CD4-positive, alpha-beta memory T cell (primary cell): ENCODE results near the gene CDRT4. TPM values are rescaled to one million over a fixed set of nuclear protein-coding genes. Genes with fewer than 3 reads are reported as not detected.

Experiments
- CTCF ChIA-PET: fragments of 350-600 bp; sonication (Branson Sonifier 250); formaldehyde crosslinking; loops from one replicate; lab custom pipeline; 2021; ENCODE audit warnings: inconsistent platforms; ENCODE audit not compliant: partially characterized antibody; lab: Charles Lee
- POLR2A ChIA-PET: fragments of 350-600 bp; sonication (Branson Sonifier 250); formaldehyde crosslinking; loops from one replicate; lab custom pipeline; 2021; ENCODE audit not compliant: partially characterized antibody; lab: Charles Lee
- DNase-seq, 5 donors: peaks; one replicate each; pipeline versions ENCODE4 v3.0.0 to v3.0.0-alpha.2; 2020 to 2022; ENCODE audit warnings: mixed read lengths in 1 of 5
- H3K27ac ChIP-seq: one replicate; pipeline ENCODE4 v1.7.0; 2013; ENCODE audit warnings: low read depth, low read length
- H3K27me3 ChIP-seq: 2 replicates; pipeline ENCODE4 v1.7.0; 2013; ENCODE audit warnings: mild to moderate bottlenecking, low read length, moderate library complexity; ENCODE audit not compliant: insufficient read depth
- H3K36me3 ChIP-seq: 2 replicates; pipeline ENCODE4 v1.7.0; 2013; ENCODE audit warnings: mild to moderate bottlenecking, low read length, moderate library complexity; ENCODE audit not compliant: insufficient read depth
- H3K4me1 ChIP-seq: 2 replicates; pipeline ENCODE4 v1.7.0; 2013; ENCODE audit warnings: mild to moderate bottlenecking, low read length, moderate library complexity; ENCODE audit not compliant: insufficient read depth
- H3K4me3 ChIP-seq, 2 donors: one replicate each; pipeline ENCODE4 v1.7.0; 2013; ENCODE audit warnings: low read length in 2 of 2, mild to moderate bottlenecking in 1 of 2
- H3K9me3 ChIP-seq, 2 donors: one replicate each; pipeline ENCODE4 v1.7.0; 2013; ENCODE audit warnings: low read length in 2 of 2, control low read depth in 1 of 2; ENCODE audit not compliant: control insufficient read depth in 1 of 2
- H3K27ac Mint-ChIP-seq, 7 donors: one replicate each; pipeline ENCODE4 v1.8.0; 2020 to 2021; ENCODE audit warnings: mixed read lengths in 7 of 7, mild to moderate bottlenecking in 6 of 7, inconsistent platforms in 3 of 7, moderate library complexity in 3 of 7
- H3K27me3 Mint-ChIP-seq, 2 donors: one replicate each; pipeline ENCODE4 v1.8.0; 2020 to 2021; ENCODE audit warnings: mixed read lengths in 2 of 2
- H3K36me3 Mint-ChIP-seq, 2 donors: one replicate each; pipeline ENCODE4 v1.8.0; 2020 to 2021; ENCODE audit warnings: mixed read lengths in 2 of 2, inconsistent platforms in 1 of 2, mild to moderate bottlenecking in 1 of 2
- H3K4me1 Mint-ChIP-seq, 4 donors: one replicate each; pipeline ENCODE4 v1.8.0; 2020 to 2021; ENCODE audit warnings: mixed read lengths in 4 of 4, mild to moderate bottlenecking in 1 of 4
- H3K4me3 Mint-ChIP-seq, 8 donors: one replicate each; pipeline ENCODE4 v1.8.0; 2020 to 2021; ENCODE audit warnings: mixed read lengths in 8 of 8, mild to moderate bottlenecking in 7 of 8, moderate library complexity in 6 of 8, inconsistent platforms in 3 of 8
- H3K9me3 Mint-ChIP-seq, 8 donors: one replicate each; pipeline ENCODE4 v1.8.0; 2020 to 2021; ENCODE audit warnings: mixed read lengths in 8 of 8, mild to moderate bottlenecking in 5 of 8, inconsistent platforms in 3 of 8, moderate library complexity in 1 of 8
- intact Hi-C: fragments of 100-400 bp; cut with micrococcal nuclease; formaldehyde crosslinking; loops from one replicate; pipeline ENCODE4 v1.15.1; 2023
- polyA plus RNA-seq, 2 donors: library from polyadenylated mRNA; unstranded; fragments of 300-500 nt; fragmentation: Illumina TruSeq; gene quantifications; one replicate each; pipeline ENCODE4 v1.2.3, GENCODE V29; 2021
- total RNA-seq, 2 experiments: library from RNA; stranded (reverse); gene quantifications; one replicate each; pipeline ENCODE4 v1.2.3, GENCODE V29; 2021

Gene CDRT4
- total and polyA plus RNA-seq, 4 experiments from 2014 or later = 1.9 to 17.3 (median 5.8) TPM

DNA sequence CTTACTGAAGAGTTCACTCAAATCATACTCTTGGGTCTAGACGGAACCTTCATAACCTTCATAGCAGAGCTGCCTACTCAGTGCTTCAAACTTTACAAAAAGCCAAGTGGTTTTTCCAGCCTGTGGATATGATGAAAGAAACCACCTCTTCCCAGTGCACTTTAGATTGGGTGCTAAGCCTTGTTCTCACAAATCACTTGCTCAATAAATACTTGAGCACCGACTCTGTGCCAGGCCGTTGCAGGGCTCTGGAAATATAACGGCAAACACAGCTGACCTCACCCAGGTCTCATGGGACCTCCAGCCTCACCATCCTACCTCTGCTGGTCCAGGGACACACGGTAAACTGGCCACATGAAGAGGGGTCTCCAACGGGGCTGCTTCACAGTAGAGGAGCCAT is 35.7 kb downstream of the CDRT4 start:
- Mint-ChIP-seq H3K36me3 (peaks cover 5 to 27% of the 10 kb centered on the region in 2 donors), H3K27me3 (no peaks in the 10 kb centered on the region), H3K27ac (no peak overlapping the region), H3K4me1 (peaks cover 2 to 9% (median 4%) of the 10 kb centered on the region in 4 donors), H3K4me3 (no peak overlapping the region), H3K9me3 (peaks cover 0 to 8% (median 0%) of the 10 kb centered on the region in 8 donors)
- H3K4me1 ChIP-seq = peaks cover 6% of the 10 kb centered on the region
- no peaks in the 10 kb centered on the region for H3K9me3 ChIP-seq
- H3K36me3 ChIP-seq = no peaks in the 10 kb centered on the region
- no peak for DNase-seq
- H3K27me3 ChIP-seq = no peaks in the 10 kb centered on the region
- intact Hi-C loops = no loop called here
- ChIA-PET POLR2A (no interaction called here), CTCF (no interaction called here)
- no peak overlapping the region for H3K4me3 ChIP-seq
- no peak overlapping the region for H3K27ac ChIP-seq

- Histone ChIP-seq H3K36me3 (no peaks in the 10 kb centered on the region), H3K27ac (no peak overlapping the region), H3K9me3 (no peaks in the 10 kb centered on the region), H3K4me3 (no peak overlapping the region), H3K4me1 (peaks cover under 1% of the 10 kb centered on the region), H3K27me3 (no peaks in the 10 kb centered on the region)
- Mint-ChIP-seq H3K27me3 (no peaks in the 10 kb centered on the region), H3K36me3 (peaks cover 2 to 29% of the 10 kb centered on the region in 2 donors), H3K4me1 (peaks cover 0 to 3% (median under 1%) of the 10 kb centered on the region in 4 donors), H3K4me3 (no peak overlapping the region), H3K27ac (no peak overlapping the region), H3K9me3 (peaks cover 0 to 10% (median 2%) of the 10 kb centered on the region in 8 donors)
- intact Hi-C loops = no loop called here
- DNase-seq = no peak
- ChIA-PET CTCF (no interaction called here), POLR2A (no interaction called here)
Observed at GRCh38 chr17:15431196-15431595, 36.2 kb downstream of the CDRT4 start.

DNA sequence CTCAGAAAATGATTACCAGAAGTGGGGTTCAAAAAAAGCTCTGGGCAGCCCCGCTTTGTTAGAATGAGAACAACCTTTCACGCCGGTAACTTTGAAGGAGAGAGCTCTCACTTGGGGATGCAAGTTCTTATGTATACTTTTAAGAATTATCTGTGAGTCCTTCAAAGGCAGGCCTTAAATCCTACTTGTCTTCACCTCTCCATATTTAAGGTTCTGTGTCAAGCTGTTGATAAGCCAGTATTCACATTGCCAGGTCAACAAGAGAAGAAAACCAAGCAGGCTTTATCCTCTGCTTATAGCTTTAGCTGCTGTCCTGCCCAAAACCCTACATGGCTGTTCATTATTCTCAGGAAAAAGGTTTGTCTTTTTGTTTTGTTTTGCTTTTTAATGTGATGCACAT is 42.9 kb downstream of the CDRT4 start:
- intact Hi-C loops = no loop called here
- no peaks in the 10 kb centered on the region for H3K27me3 ChIP-seq
- Mint-ChIP-seq H3K27me3 (no peaks in the 10 kb centered on the region), H3K4me3 (no peak overlapping the region), H3K27ac (no peak overlapping the region), H3K9me3 (peaks cover 0 to 10% (median 2%) of the 10 kb centered on the region in 8 donors), H3K36me3 (peaks cover 0 to 16% of the 10 kb centered on the region in 2 donors), H3K4me1 (no peaks in the 10 kb centered on the region)
- no peak for DNase-seq
- no peak overlapping the region for H3K27ac ChIP-seq
- ChIA-PET CTCF (interaction anchor here (1.4 kb wide), 1 partner anchor 12 kb away, joined by 4 read pairs; no protein-coding TSS in a partner anchor), POLR2A (no interaction called here)
- no peaks in the 10 kb centered on the region for H3K4me1 ChIP-seq
- H3K4me3 ChIP-seq = no peak overlapping the region
- no peaks in the 10 kb centered on the region for H3K36me3 ChIP-seq
- H3K9me3 ChIP-seq = no peaks in the 10 kb centered on the region

GRCh38 chr17:15422392-15422965 is 44.9 kb downstream of the CDRT4 start:
- H3K27me3 ChIP-seq = no peaks in the 10 kb centered on the region
- Mint-ChIP-seq H3K4me1 (no peaks in the 10 kb centered on the region), H3K27ac (no peak overlapping the region), H3K9me3 (peaks cover 0 to 8% (median 2%) of the 10 kb centered on the region in 8 donors), H3K27me3 (no peaks in the 10 kb centered on the region), H3K36me3 (peaks cover 0 to 7% of the 10 kb centered on the region in 2 donors), H3K4me3 (no peak overlapping the region)
- ChIA-PET CTCF (no interaction called here), POLR2A (no interaction called here)
- DNase-seq = no peak
- no peaks in the 10 kb centered on the region for H3K36me3 ChIP-seq
- H3K4me1 ChIP-seq = no peaks in the 10 kb centered on the region
- H3K9me3 ChIP-seq = no peaks in the 10 kb centered on the region
- intact Hi-C loops = no loop called here
- H3K27ac ChIP-seq = no peak overlapping the region
- H3K4me3 ChIP-seq = no peak overlapping the region

- ChIA-PET POLR2A (no interaction called here), CTCF (no interaction called here)
- H3K27me3 Mint-ChIP-seq = no peaks in the 10 kb centered on the region
- no peak for DNase-seq
- no peaks in the 10 kb centered on the region for H3K36me3 ChIP-seq
- no peak overlapping the region for H3K27ac ChIP-seq
- no peaks in the 10 kb centered on the region for H3K4me1 Mint-ChIP-seq
- H3K4me1 ChIP-seq = no peaks in the 10 kb centered on the region
- H3K9me3 Mint-ChIP-seq = no peaks in the 10 kb centered on the region
- H3K36me3 Mint-ChIP-seq = no peaks in the 10 kb centered on the region
- intact Hi-C loops = no loop called here
- H3K27me3 ChIP-seq = no peaks in the 10 kb centered on the region
- no peak overlapping the region for H3K27ac Mint-ChIP-seq
- H3K4me3 Mint-ChIP-seq = no peak overlapping the region
- H3K9me3 ChIP-seq = no peaks in the 10 kb centered on the region
- no peak overlapping the region for H3K4me3 ChIP-seq
Observed at GRCh38 chr17:15418781-15419180, 48.6 kb downstream of the CDRT4 start.

DNA sequence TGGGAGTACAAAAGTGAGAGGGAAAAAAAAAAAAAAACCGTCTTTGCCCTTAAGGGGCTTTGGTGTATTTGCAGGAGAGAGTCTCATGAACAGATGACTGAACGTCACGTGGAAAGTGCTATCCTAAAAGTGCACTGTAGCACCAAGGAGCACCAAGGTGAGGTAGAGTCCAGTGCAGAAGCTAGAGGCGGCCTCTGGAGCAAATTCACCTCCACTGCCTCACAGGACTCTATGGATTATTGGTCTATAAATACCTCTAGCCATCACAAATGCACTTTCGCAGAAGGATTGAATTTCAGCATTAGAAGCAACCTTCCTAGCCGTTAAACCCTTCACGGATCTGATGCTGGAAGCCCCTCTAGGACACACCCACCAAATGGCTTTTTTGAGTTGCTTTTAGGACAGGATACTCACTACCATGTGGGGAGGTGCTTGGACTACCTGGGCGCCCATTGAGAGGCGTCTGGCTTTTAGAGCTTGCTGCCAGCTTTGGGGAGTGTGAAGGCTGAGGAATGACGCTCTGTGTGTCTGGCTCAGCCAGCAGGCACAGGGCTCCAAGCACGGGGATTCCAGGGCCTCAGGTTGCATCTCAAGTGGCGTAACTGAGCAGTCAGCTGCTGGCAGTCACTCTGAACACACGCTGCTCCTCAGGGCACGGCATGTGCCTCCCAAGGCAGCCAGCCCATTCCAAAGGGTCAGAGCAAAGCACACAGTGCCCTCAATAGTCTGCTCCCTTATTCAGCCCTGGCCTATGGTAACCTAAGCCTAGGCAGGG is 52.7 kb downstream of the CDRT4 start:
- Mint-ChIP-seq H3K4me1 (peaks cover 0 to 2% (median under 1%) of the 10 kb centered on the region in 4 donors), H3K27ac (no peak overlapping the region), H3K27me3 (no peaks in the 10 kb centered on the region), H3K36me3 (no peaks in the 10 kb centered on the region), H3K4me3 (no peak overlapping the region), H3K9me3 (no peaks in the 10 kb centered on the region)
- intact Hi-C loops = no loop called here
- Histone ChIP-seq H3K9me3 (no peaks in the 10 kb centered on the region), H3K4me3 (no peak overlapping the region), H3K36me3 (no peaks in the 10 kb centered on the region), H3K27me3 (no peaks in the 10 kb centered on the region), H3K27ac (no peak overlapping the region), H3K4me1 (no peaks in the 10 kb centered on the region)
- DNase-seq = no peak
- POLR2A ChIA-PET = no interaction called here
- CTCF ChIA-PET = no interaction called here

- Mint-ChIP-seq H3K27me3 (no peaks in the 10 kb centered on the region), H3K4me3 (no peak overlapping the region), H3K4me1 (peaks cover 0 to 2% (median under 1%) of the 10 kb centered on the region in 4 donors), H3K9me3 (no peaks in the 10 kb centered on the region), H3K27ac (no peak overlapping the region), H3K36me3 (no peaks in the 10 kb centered on the region)
- no peak overlapping the region for H3K27ac ChIP-seq
- no peak overlapping the region for H3K4me3 ChIP-seq
- H3K27me3 ChIP-seq = no peaks in the 10 kb centered on the region
- no peaks in the 10 kb centered on the region for H3K4me1 ChIP-seq
- POLR2A ChIA-PET = no interaction called here
- intact Hi-C loops = no loop called here
- DNase-seq = no peak
- no peaks in the 10 kb centered on the region for H3K36me3 ChIP-seq
- no peaks in the 10 kb centered on the region for H3K9me3 ChIP-seq
- CTCF ChIA-PET = no interaction called here
Observed at GRCh38 chr17:15413101-15413771, 54.2 kb downstream of the CDRT4 start.
